ENCODE measurements around the gene LAMA3. TPM values are rescaled to one million over a fixed set of nuclear protein-coding genes. Genes with fewer than 3 reads are reported as not detected.

The LAMA3 gene
- total RNA-seq, 1 experiment from 2014 or later: 5.6 TPM

- no TSS peak for BruUV-seq (replicated peaks)
- Histone ChIP-seq H3K36me3 (ENCODE audit: control insufficient read depth in 1 of 2, insufficient read depth in 2 of 2, low read length in 2 of 2) (no peaks in the 10 kb centered on the region), H3K4me2 (ENCODE audit: low read length) (no peak overlapping the region), H3K27ac (ENCODE audit: low read depth, low read length) (no peak overlapping the region), H4K20me1 (ENCODE audit: insufficient read depth) (no peaks in the 10 kb centered on the region), H3K27me3 (ENCODE audit: insufficient read depth, low read length) (no peaks in the 10 kb centered on the region), H3K4me1 (ENCODE audit: control insufficient read depth in 1 of 2, insufficient read depth in 2 of 2, low read length in 2 of 2) (no peaks in the 10 kb centered on the region), H3K79me2 (ENCODE audit: insufficient read depth, low read length) (no peaks in the 10 kb centered on the region), H3K4me3 (replicated peaks in 1 of 2; ENCODE audit: low read depth in 1 of 2, low read length in 2 of 2) (no peak overlapping the region), H3K9ac (ENCODE audit: low read length) (no peak overlapping the region), H3K9me2 (ENCODE audit: insufficient read depth) (no peaks in the 10 kb centered on the region; the same call in 1 of the 2 replicates), H2AFZ (ENCODE audit: low read depth, low read length, poor library complexity, severe bottlenecking) (no peak overlapping the region), H3K9me3 (ENCODE audit: control insufficient read depth in 1 of 2, insufficient read depth in 1 of 2, low read depth in 1 of 2, low read length in 2 of 2) (no peaks in the 10 kb centered on the region)
- CTCF ChIA-PET: no interaction called here
- TF ChIP-seq TCF7L2 (IDR thresholded peaks at IDR 0.05; ENCODE audit: borderline replicate concordance, extremely low read depth, insufficient read depth, insufficient read length) (no peak), RAD21 (IDR thresholded peaks at IDR 0.05; ENCODE audit: low read depth) (no peak), POLR2AphosphoS5 (IDR thresholded peaks at IDR 0.05; ENCODE audit: low read depth, low read length) (no peak), EGR1 (IDR thresholded peaks at IDR 0.05; ENCODE audit: low read depth) (no peak), YY1 (IDR thresholded peaks at IDR 0.05; ENCODE audit: extremely low read depth, insufficient replicate concordance, low read depth, low read length) (no peak), ZBTB33 (IDR thresholded peaks at IDR 0.05; ENCODE audit: extremely low read depth, insufficient replicate concordance, low read length) (no peak), JUND (IDR thresholded peaks at IDR 0.05) (no peak), ZNF274 (IDR thresholded peaks at IDR 0.05; ENCODE audit: low read depth, low read length) (no peak), CEBPB (IDR thresholded peaks at IDR 0.05; ENCODE audit: low read depth) (no peak), ELF1 (IDR thresholded peaks at IDR 0.05; ENCODE audit: borderline replicate concordance, low read depth) (no peak), CBX3 (IDR thresholded peaks at IDR 0.05; ENCODE audit: low read depth) (no peak), EZH2 (IDR thresholded peaks at IDR 0.05) (no peak), SP1 (IDR thresholded peaks at IDR 0.05; ENCODE audit: low read depth) (no peak)
- RAD21 ChIA-PET (ENCODE audit: low non-redundant PET in 1 of 2, low total read pairs in 2 of 2, uncharacterized antibody in 2 of 2, unreplicated experiment in 2 of 2): no interaction called here
- POLR2A ChIA-PET: no interaction called here
- intact Hi-C loops (cut with micrococcal nuclease): no loop called here
- ATAC-seq: no peak
- DNase-seq (ENCODE audit: low read depth, low spot score): no peak
Observed at GRCh38 chr18:23798249-23798648, 109.0 kb downstream of the LAMA3 start.

Measured in HCT116 (cell line).